Muscle of arm (tissue), 12 donors: ENCODE measurements around the gene FAF1. TPM values are rescaled to one million over a fixed set of nuclear protein-coding genes. Genes with fewer than 3 reads are reported as not detected.

Experiments
- DNase-seq: peaks from one replicate; pipeline ENCODE4 v3.0.0-alpha.2; 2013
- polyA plus RNA-seq, 12 donors: library from polyadenylated mRNA; unstranded; fragments of 120-200 nt; gene quantifications; one replicate each; pipeline ENCODE4 v1.2.1, GENCODE V29; 2013; ENCODE audit not compliant: insufficient read length in 12 of 12

FAF1 gene
- polyA plus RNA-seq, 12 donors, result 33.3 to 55.8 (median 49.1) TPM; not detected in 1

GRCh38 chr1:50418600-50419109, 541.4 kb downstream of the FAF1 start:
- no peak for DNase-seq

- DNase-seq, result no peak
These were observed 542.0 kb downstream of the FAF1 start for GRCh38 chr1:50417946-50418599.

DNA sequence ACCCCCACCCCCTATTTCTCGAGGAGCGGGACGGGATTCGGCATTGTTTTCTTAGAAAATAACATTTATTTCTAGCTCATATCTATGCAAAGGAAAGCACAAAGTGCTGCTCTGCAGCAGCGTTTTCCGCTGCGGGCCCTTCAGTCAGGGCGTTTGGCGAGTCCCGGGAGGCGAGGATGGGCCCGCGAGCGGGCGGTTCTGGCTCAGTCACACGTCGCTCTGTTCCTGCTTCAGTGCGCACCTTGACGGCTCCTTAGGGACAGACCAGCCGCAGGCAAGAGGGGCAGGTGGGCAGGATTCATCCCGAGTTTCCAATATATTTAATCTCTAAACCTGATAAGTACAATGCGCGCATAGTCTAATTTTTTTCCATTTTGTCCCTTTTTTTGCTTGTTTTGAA, 542.6 kb downstream of the FAF1 start:
- DNase-seq, result no peak

DNA sequence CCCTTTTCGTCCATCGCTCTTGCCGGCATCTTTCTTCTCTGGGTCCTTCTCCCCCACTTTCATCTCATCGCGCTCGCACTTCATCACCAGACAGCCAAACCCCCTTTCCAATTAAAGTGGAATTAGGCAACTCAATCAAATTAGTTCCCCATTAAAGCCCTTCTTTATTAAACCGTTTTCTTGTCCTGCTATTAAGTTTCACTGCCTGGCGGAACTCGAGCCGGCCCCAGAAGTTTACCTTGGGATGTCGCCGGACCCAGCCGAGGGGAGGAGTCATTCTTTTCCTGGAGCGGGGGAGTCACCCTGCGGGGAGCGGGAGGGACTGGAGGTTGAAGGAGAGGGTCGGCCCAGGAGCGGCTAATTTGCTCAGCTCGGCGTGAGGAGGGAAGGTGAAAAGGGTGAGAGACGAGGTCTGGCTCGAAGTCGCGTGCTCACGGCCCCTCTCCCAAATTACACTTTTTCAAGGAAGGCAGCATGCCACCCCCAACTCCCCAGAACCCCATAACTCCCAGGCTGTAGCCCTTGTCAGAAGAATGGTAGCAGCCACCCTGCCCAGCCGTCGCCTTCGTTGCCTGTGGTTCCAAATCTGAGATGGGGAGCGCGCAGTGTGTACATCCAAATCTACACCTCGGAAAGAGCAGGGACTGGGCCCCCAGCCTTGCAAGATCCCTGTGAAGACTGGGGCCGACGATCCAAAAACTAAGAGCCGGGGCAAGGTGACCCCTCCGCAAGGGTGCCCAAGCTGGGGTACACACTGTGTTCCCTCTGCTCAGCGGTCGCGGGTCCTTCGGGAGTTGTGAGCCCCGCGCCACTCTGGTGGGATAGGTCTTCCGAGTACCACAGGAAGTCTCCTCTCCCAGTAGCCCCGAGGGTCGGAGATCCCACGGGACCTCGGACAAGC, 543.3 kb downstream of the FAF1 start:
- no peak for DNase-seq

DNA sequence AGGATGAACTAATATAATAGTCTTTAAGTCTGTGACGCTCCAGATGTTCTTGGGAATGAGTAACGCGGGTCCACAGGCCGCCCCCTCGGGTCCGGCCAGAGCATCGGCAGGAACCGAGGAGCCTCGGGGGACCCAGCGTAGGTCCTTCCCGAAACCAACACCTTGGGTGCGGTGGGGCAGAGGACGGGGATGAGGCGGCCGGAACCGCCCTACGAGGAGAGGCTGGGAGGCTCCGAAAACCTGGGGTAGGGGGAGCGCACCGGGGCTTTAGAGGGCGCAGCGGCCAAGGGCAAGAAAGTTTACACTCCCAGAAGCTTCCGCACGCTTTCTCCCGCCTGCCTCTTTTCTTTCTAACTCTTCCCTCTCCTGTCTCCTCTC, 543.9 kb downstream of the FAF1 start:
- DNase-seq, result no peak

GRCh38 chr1:50415235-50416149, 544.6 kb downstream of the FAF1 start:
- DNase-seq, result no peak

DNA sequence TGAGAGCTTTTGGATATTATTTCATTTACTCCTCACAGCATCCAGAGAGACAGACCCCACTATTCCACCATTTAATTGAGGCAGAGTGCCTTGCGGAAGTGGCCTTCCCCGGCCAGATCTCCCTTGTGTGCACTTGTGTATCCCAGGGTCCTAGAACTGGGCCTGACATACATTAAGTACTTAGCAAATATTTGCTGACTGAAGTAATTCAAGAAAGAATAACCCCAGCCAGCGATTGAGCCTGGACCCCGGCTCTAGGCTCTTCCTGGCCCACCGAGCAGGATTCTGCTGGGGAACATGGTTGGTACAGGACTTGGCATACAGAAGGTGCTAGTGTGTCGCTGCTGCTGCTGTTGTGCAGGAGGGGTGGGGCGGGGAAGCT, 545.2 kb downstream of the FAF1 start:
- no peak for DNase-seq

DNA sequence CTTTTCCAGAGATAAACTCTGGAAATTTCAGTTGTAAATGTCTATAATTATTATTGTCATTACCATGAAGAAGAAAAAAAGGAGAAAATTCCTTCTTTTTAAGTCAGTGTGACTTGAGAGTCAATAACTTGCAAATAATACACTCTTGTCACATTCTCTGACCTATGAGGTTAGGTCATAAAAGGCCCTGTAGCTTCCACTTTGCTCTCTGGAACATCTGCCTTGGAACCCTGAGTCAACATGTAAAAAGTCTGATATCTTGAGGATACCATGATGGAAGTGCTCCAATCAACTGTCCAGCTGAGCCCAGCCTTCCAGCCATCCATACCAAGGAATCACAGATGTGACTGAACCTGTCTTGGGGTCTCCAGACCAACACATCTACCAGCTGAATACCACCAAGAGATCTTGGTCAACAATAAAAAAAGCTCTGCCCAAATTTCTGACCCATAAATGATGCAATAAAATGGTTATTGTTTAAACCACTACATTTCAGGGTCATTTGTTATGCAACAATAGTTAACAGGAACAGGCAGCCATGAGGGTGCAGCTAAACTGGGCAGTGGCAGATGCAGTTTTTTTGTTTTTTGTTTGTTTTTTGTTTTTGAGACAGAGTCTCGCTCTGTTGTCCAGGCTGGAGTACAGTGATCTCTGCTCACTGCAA, 547.1 kb downstream of the FAF1 start:
- DNase-seq, result no peak

DNA sequence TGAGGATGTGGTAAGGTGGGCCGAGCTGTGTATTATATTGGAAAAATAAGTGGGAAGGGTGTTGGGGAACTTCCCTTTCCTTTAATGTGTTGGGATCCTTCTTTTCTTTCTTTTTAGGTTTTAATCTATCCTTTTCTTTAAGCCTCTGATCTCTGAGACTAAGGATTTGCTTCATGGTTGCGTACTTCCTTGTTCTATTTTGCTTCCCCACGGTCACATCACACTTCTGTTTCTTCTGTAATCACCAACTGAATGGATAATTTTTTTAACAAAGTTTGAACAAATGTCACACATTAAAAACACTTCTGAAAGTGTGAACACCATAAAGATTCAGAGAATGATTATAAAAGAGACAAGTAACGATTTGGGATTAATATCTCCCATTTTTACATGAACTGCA, 554.3 kb downstream of the FAF1 start:
- no peak for DNase-seq

- no peak for DNase-seq
These were observed 566.4 kb downstream of the FAF1 start for GRCh38 chr1:50393522-50394120.

Other genes with a start within 250 kb of the FAF1 start
- gene CDKN2C, start 10.0 kb upstream of the FAF1 start, polyA plus RNA-seq, result 10 to 100 TPM in 9 of 12 donors, 1 to 10 TPM in 2, not detected in 1; 8.3 to 16.5 (median 11.7) TPM
- not detected for gene C1orf185, start 142.0 kb upstream of the FAF1 start, polyA plus RNA-seq